ENCODE results near the gene CD300E.
A peak's percentile ranks its signal among the peaks of the same experiment; 100 is the strongest.

Gene CD300E

GRCh38 chr17:74603746-74604145, 19.8 kb downstream of the CD300E start:
- Histone ChIP-seq H3K4me2 (ENCODE audit: low read length) (no peak overlapping the region), H4K20me1 (ENCODE audit: control insufficient read depth, insufficient read depth, low read depth, low read length) (no peaks in the 10 kb centered on the region), H3K27me3 (ENCODE audit: control insufficient read depth, low read length) (peaks cover 19% of the 10 kb centered on the region; the same call in 1 of the 2 replicates)

DNA sequence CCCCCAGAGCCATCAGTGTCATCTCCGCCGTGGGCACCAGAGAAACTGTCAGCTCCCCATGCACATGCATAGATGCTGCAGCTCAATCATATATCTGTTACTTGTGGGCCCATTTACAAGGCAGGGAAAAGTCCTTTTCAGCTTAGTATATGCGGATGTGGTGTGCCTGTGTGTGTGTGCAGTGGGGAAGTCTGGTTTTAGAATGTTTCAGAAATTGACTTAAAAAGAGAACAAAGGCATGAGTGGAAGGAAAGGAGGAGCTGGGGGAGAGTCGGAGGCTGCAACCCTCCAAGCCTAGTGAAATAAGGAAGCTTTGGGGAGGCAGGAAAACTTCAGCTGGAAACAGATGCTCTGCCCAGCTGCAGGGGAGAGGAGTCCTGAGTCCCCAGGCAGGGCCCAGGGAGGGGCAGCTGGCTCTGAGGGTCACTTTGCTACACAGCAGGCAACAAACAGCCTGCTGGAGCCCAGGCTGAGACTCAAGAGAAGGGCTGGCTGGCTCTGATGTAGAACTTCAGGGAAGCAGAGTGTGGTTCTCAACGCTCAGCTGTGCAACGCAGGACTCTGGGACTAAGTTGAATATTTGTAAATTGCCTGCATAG, 20.4 kb downstream of the CD300E start:
- no peaks in the 10 kb centered on the region for H4K20me1 ChIP-seq (ENCODE audit: control insufficient read depth, insufficient read depth, low read depth, low read length)
- H3K79me2 ChIP-seq (ENCODE audit: control insufficient read depth, low read length): no peaks in the 10 kb centered on the region
- H3K9me3 ChIP-seq (ENCODE audit: control insufficient read depth, insufficient read depth, low read length): no peaks in the 10 kb centered on the region
- TF ChIP-seq, protein P1, sequence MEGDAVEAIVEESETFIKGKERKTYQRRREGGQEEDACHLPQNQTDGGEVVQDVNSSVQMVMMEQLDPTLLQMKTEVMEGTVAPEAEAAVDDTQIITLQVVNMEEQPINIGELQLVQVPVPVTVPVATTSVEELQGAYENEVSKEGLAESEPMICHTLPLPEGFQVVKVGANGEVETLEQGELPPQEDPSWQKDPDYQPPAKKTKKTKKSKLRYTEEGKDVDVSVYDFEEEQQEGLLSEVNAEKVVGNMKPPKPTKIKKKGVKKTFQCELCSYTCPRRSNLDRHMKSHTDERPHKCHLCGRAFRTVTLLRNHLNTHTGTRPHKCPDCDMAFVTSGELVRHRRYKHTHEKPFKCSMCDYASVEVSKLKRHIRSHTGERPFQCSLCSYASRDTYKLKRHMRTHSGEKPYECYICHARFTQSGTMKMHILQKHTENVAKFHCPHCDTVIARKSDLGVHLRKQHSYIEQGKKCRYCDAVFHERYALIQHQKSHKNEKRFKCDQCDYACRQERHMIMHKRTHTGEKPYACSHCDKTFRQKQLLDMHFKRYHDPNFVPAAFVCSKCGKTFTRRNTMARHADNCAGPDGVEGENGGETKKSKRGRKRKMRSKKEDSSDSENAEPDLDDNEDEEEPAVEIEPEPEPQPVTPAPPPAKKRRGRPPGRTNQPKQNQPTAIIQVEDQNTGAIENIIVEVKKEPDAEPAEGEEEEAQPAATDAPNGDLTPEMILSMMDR (IDR thresholded peaks at IDR 0.05; ENCODE audit: low read depth, low read length, poor library complexity, severe bottlenecking): no peak
- no peak for TF ChIP-seq EZH2phosphoT487 (IDR thresholded peaks at IDR 0.05; ENCODE audit: borderline replicate concordance, low read length)
- H3K4me3 ChIP-seq (ENCODE audit: low read length): no peak overlapping the region
- H3K27ac ChIP-seq (ENCODE audit: low read depth, low read length): no peak overlapping the region
- H3K36me3 ChIP-seq (ENCODE audit: control insufficient read depth, low read length): no peaks in the 10 kb centered on the region
- H3K4me1 ChIP-seq (ENCODE audit: control insufficient read depth, low read length): peaks cover 10% of the 10 kb centered on the region
- no peaks in the 10 kb centered on the region for H3K9me2 ChIP-seq (replicated peaks; ENCODE audit: control insufficient read depth, low read length)
- no peaks in the 10 kb centered on the region for H3F3A ChIP-seq (ENCODE audit: control insufficient read depth, insufficient read depth)
- H3K4me2 ChIP-seq (ENCODE audit: low read length): no peak overlapping the region
- H3K27me3 ChIP-seq (ENCODE audit: control insufficient read depth, low read length): peaks cover 17% of the 10 kb centered on the region; the same call in 1 of the 2 replicates

More at GRCh38 chr17:74603746-74604145, 19.8 kb downstream of the CD300E start:
- Histone ChIP-seq H3F3A (ENCODE audit: control insufficient read depth, insufficient read depth) (no peaks in the 10 kb centered on the region), H3K4me1 (ENCODE audit: control insufficient read depth, low read length) (peaks cover 6% of the 10 kb centered on the region), H3K79me2 (ENCODE audit: control insufficient read depth, low read length) (no peaks in the 10 kb centered on the region), H3K27ac (ENCODE audit: low read depth, low read length) (no peak overlapping the region), H3K9me3 (ENCODE audit: control insufficient read depth, insufficient read depth, low read length) (no peaks in the 10 kb centered on the region), H3K4me3 (ENCODE audit: low read length) (no peak overlapping the region), H3K9me2 (replicated peaks; ENCODE audit: control insufficient read depth, low read length) (no peaks in the 10 kb centered on the region), H3K36me3 (ENCODE audit: control insufficient read depth, low read length) (no peaks in the 10 kb centered on the region)
- TF ChIP-seq EZH2phosphoT487 (IDR thresholded peaks at IDR 0.05; ENCODE audit: borderline replicate concordance, low read length): no peak
- TF ChIP-seq, protein P1 (IDR thresholded peaks at IDR 0.05; ENCODE audit: low read depth, low read length, poor library complexity, severe bottlenecking): no peak

- Histone ChIP-seq H3K4me3 (ENCODE audit: low read length) (no peak overlapping the region), H3K4me2 (ENCODE audit: low read length) (no peak overlapping the region), H3K36me3 (ENCODE audit: control insufficient read depth, low read length) (no peaks in the 10 kb centered on the region), H3F3A (ENCODE audit: control insufficient read depth, insufficient read depth) (no peaks in the 10 kb centered on the region), H3K79me2 (ENCODE audit: control insufficient read depth, low read length) (no peaks in the 10 kb centered on the region), H4K20me1 (ENCODE audit: control insufficient read depth, insufficient read depth, low read depth, low read length) (no peaks in the 10 kb centered on the region), H3K27ac (ENCODE audit: low read depth, low read length) (no peak overlapping the region), H3K4me1 (ENCODE audit: control insufficient read depth, low read length) (peaks cover 10% of the 10 kb centered on the region), H3K9me3 (ENCODE audit: control insufficient read depth, insufficient read depth, low read length) (no peaks in the 10 kb centered on the region), H3K9me2 (replicated peaks; ENCODE audit: control insufficient read depth, low read length) (no peaks in the 10 kb centered on the region), H3K27me3 (ENCODE audit: control insufficient read depth, low read length) (peaks cover 11% of the 10 kb centered on the region; the same call in 1 of the 2 replicates)
- TF ChIP-seq, protein P1 (IDR thresholded peaks at IDR 0.05; ENCODE audit: low read depth, low read length, poor library complexity, severe bottlenecking): peak; percentile 61
- no peak for TF ChIP-seq EZH2phosphoT487 (IDR thresholded peaks at IDR 0.05; ENCODE audit: borderline replicate concordance, low read length)
These were observed 21.5 kb downstream of the CD300E start for GRCh38 chr17:74601944-74602572.
